Adipocyte (in vitro differentiated cells): ENCODE results near the gene SUPT3H.

Experiments
- DNase-seq: peaks from one replicate; pipeline ENCODE4 v3.0.0-alpha.2; 2015; ENCODE audit warnings: low read depth
- H3K27me3 ChIP-seq: replicated peaks from 2 replicates; pipeline ENCODE4 v1.7.0; 2013; ENCODE audit warnings: mild to moderate bottlenecking, low read length, moderate library complexity; ENCODE audit not compliant: control insufficient read depth, insufficient read depth
- H3K36me3 ChIP-seq: 2 replicates; pipeline ENCODE4 v1.7.0; 2013; ENCODE audit warnings: low read length, mild to moderate bottlenecking, moderate library complexity; ENCODE audit not compliant: control insufficient read depth, insufficient read depth, severe bottlenecking
- H3K4me1 ChIP-seq: 2 replicates; pipeline ENCODE4 v1.7.0; 2013; ENCODE audit warnings: mild to moderate bottlenecking, low read length, moderate library complexity; ENCODE audit not compliant: control insufficient read depth, insufficient read depth
- H3K4me3 ChIP-seq: 2 replicates; pipeline ENCODE4 v1.7.0; 2013; ENCODE audit warnings: mild to moderate bottlenecking, low read length, moderate library complexity
- H3K9ac ChIP-seq: 2 replicates; pipeline ENCODE4 v1.7.0; 2013; ENCODE audit warnings: mild to moderate bottlenecking, low read length, moderate library complexity
- H3K9me3 ChIP-seq: 2 replicates; pipeline ENCODE4 v1.7.0; 2013; ENCODE audit warnings: mild to moderate bottlenecking, low read length, moderate library complexity; ENCODE audit not compliant: control insufficient read depth

The SUPT3H gene

DNA sequence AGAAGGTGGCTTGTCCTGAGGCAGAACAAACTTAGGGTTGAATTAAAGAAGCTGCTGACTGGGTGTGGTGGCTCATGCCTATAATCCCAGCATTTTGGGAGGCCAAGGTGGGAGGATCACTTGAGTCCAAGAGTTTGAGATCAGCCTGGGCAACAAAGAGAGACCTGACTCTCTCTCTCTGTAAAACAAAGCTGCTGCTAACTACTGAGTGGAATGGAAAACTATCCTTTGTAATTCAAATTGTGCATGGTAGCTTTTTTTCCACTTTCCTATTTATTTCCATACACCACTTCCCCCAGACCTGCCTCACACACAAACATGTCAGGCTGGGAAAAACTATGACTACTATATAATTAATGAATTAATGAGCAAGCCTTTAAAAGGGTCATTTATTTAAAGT, 553.2 kb downstream of the SUPT3H start:
- no peak overlapping the region for H3K9ac ChIP-seq
- H3K27me3 ChIP-seq, result no peaks in the 10 kb centered on the region
- no peak for DNase-seq
- H3K36me3 ChIP-seq, result no peaks in the 10 kb centered on the region
- H3K9me3 ChIP-seq, result no peaks in the 10 kb centered on the region
- no peak overlapping the region for H3K4me3 ChIP-seq
- H3K4me1 ChIP-seq, result peaks cover 15% of the 10 kb centered on the region

DNA sequence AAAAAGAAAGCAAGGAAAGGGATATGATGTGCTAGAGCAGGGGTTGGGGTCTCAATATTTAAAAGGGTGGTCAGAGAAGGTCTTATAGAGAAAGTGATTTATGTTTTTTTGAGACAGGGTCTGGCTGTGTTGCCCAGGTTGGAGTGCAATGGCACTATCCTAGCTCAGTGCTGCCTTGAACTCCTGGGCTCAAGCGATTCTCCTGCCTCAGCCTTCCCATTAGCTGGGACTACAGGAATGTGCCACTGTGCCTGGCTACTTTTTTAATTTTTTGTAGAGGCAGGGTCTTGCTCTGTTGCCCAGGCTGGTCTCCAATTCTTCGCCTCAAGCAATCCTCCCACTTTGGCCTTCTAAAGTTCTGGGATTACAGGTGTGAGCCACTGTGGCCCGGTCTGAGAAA, 557.0 kb downstream of the SUPT3H start:
- H3K36me3 ChIP-seq, result no peaks in the 10 kb centered on the region
- H3K9me3 ChIP-seq, result no peaks in the 10 kb centered on the region
- DNase-seq, result no peak

DNA sequence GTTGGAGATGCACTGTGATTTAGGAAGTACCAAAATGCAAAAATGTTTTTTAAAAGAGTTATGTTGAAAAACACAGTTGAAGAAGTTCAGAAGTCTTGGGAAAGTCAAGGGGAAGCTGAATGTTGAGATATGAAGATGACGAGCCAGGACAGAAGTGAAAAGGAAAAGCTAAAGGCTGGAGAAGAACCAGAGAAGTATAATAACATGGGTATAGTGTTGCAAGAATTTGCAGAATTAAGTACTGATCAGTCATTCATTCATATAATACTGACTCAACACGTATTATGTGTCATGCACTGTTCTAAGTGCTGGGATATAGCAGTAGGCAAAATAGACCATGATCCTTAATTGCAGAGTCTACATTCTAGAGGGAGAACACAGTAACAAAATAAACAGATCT, 557.4 kb downstream of the SUPT3H start:
- Histone ChIP-seq H3K4me1 (peaks cover 21% of the 10 kb centered on the region), H3K9ac (no peak overlapping the region), H3K4me3 (no peak overlapping the region), H3K36me3 (no peaks in the 10 kb centered on the region), H3K9me3 (no peaks in the 10 kb centered on the region), H3K27me3 (no peaks in the 10 kb centered on the region)
- no peak for DNase-seq

More for the DNA sequence above, 557.0 kb downstream of the SUPT3H start:
- peaks cover 17% of the 10 kb centered on the region for H3K4me1 ChIP-seq
- H3K27me3 ChIP-seq, result no peaks in the 10 kb centered on the region
- no peak overlapping the region for H3K9ac ChIP-seq
- no peak overlapping the region for H3K4me3 ChIP-seq

DNA sequence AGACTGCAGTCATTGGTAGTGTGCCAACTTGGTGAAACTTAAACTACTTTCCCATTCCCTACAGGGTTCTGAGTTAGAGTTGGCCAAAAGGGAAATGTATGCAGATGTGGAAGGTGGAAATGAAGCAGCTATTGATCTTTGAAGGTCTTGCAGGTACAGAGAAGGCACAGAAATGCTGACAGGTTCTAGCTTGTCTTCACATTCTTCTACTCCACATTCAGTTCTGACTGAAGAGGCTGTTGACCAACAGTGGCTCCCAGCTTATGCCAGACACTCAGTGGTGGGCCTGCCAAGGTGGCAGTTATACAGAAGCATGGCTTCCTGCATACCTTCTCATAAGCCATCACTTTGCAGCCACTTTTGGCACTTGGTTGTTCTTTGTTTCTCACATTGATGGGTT, 566.3 kb downstream of the SUPT3H start:
- no peak for DNase-seq
- Histone ChIP-seq H3K9ac (no peak overlapping the region), H3K27me3 (no peaks in the 10 kb centered on the region), H3K9me3 (no peaks in the 10 kb centered on the region), H3K4me1 (peaks cover 12% of the 10 kb centered on the region), H3K4me3 (no peak overlapping the region), H3K36me3 (no peaks in the 10 kb centered on the region)

DNA sequence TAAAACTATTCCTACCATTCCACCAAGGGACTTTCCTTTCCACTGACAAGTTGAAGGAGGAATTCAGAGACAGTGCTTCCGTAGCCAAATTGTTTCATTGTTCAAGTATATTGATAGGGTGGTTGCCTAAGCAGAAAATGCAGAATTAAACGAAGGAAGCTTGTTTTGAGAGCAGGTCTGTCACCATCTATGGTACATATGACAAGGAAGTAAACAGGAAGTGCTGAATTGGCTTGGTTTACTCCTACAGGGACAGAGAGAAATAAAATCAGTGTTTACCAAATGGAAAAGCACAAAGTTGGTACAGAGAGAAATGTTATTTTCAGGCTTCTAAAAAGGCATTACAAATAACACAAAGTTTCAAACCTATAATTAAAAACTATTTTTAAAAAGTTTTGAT, 568.5 kb downstream of the SUPT3H start:
- DNase-seq, result no peak
- Histone ChIP-seq H3K36me3 (no peaks in the 10 kb centered on the region), H3K4me1 (peaks cover 6% of the 10 kb centered on the region), H3K27me3 (no peaks in the 10 kb centered on the region), H3K9ac (no peak overlapping the region), H3K9me3 (no peaks in the 10 kb centered on the region), H3K4me3 (no peak overlapping the region)

DNA sequence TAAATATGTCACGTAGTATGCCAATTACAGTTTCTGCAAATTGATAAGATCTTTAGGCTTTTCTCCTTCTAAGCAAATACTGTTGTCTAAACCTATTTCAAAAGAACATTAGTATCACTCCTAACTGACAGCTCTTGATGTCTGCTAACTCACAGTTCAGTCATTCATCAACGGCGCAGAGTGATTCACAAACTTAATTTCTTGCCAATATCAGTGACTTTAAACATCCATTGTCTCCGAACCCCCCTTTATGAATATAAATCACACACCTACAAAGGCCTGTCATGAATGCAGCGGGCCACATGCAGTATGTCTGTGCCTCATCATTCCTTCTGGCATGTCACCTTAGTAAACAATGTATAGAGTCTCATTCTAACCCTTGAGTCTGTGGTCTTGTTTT, 569.6 kb downstream of the SUPT3H start:
- Histone ChIP-seq H3K27me3 (no peaks in the 10 kb centered on the region), H3K4me3 (no peak overlapping the region), H3K4me1 (peaks cover 6% of the 10 kb centered on the region), H3K36me3 (no peaks in the 10 kb centered on the region), H3K9me3 (no peaks in the 10 kb centered on the region), H3K9ac (no peak overlapping the region)
- no peak for DNase-seq

DNA sequence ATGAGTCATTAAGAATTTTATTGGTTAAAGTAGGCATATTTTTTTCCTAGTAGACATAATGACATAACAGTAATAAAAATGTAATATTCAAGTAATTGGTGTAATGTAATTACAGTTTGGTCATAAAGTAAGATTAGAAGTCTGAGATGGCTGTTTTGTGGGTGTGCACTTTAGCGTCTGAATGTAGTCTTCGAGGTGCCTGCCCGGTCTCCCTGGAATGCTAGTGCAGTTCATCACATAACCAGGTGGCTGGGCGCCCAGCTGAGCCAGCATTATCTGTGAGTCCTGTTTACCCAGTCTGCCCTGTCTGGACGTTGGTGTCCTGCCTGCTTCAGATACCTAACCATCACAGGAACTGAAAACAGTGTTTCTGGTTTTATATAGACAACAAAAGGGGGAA, 571.1 kb downstream of the SUPT3H start:
- Histone ChIP-seq H3K4me1 (peaks cover 8% of the 10 kb centered on the region), H3K9me3 (no peaks in the 10 kb centered on the region), H3K36me3 (no peaks in the 10 kb centered on the region), H3K9ac (no peak overlapping the region), H3K27me3 (no peaks in the 10 kb centered on the region), H3K4me3 (no peak overlapping the region)
- DNase-seq, result no peak

DNA sequence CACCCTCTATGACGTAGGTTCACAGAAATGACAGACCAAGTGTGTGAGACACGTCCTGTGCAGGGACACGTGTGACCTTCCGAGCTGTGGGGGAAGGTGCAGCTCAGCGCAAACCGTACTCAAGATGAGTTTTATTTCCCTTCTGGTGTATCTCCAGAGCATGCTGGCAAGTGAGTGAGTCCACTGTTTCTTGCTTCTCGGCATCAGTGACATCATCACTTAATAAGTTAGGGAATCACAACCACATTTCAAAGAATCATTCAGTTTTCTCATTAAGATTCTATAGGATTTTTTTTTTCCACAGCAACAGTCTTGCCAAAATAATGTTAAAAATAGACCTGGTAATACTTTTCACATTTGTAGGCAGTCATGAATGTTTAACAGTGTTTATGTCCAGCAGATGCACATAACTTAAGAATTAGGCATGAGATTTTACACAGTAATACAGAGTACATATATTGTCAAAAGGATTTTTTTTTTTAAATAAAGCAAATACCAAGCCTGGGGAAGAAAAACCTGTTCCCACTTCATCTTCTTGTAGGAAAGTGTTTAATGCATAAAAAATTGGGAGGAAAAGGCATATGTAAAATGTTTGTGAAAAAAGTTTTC, 572.4 kb downstream of the SUPT3H start:
- DNase-seq, result peak; percentile 45
- no peak overlapping the region for H3K4me3 ChIP-seq
- no peaks in the 10 kb centered on the region for H3K36me3 ChIP-seq
- H3K9ac ChIP-seq, result no peak overlapping the region
- H3K27me3 ChIP-seq, result no peaks in the 10 kb centered on the region
- peaks cover 15% of the 10 kb centered on the region for H3K4me1 ChIP-seq
- no peaks in the 10 kb centered on the region for H3K9me3 ChIP-seq

DNA sequence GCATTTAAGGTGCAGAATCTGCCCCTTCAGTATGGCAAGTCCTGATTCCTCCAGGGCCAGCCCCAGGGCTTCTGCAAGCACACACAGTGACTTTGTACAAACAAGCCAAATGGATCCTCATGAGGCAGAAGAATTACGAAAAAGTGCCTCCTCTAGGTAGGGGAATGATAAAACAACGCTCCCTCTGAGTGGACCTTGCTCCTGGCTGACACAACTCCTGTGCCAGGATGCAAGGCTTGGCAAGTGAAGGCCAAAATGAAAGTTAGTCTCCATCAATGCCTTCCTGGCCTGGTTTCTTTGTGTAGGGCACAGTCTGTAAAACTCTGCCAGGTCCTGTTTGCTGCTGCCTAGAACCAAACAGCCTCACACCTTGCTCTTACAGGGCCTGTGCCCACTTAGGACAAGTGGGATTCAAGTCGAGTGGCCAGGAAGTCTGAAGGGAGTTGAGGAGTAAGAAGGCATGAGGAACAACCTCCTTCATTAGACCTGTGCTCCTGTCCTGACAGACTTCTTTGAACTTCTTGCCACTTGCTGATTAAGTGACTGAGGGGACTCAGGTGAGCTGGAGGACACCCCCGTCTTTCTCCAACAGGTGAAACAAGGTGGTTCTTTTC, 573.1 kb downstream of the SUPT3H start:
- Histone ChIP-seq H3K4me1 (peaks cover 20% of the 10 kb centered on the region), H3K9ac (no peak overlapping the region), H3K4me3 (no peak overlapping the region), H3K27me3 (no peaks in the 10 kb centered on the region), H3K36me3 (no peaks in the 10 kb centered on the region), H3K9me3 (no peaks in the 10 kb centered on the region)
- no peak for DNase-seq

DNA sequence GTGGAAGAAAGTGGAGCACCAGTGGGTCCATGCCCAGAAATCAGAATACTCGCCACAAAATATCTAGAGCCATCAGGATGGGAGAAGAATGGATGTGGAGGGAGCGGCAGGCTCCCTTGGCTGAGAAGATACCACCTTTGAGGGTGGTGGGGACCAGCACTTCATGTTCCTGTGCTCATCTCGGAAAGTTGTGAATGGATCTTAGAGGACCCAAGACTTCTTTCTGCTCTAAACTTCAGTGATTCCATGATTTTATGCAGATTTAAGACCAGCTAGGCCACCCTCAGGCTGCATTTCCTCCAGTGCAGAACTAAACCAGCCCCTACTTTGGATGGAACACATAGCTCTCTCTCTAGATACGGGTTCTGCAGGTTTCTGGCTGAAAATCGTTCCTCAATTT, 573.7 kb downstream of the SUPT3H start:
- Histone ChIP-seq H3K4me1 (peaks cover 20% of the 10 kb centered on the region), H3K4me3 (no peak overlapping the region), H3K36me3 (no peaks in the 10 kb centered on the region), H3K27me3 (no peaks in the 10 kb centered on the region), H3K9ac (no peak overlapping the region), H3K9me3 (no peaks in the 10 kb centered on the region)
- DNase-seq, result no peak

DNA sequence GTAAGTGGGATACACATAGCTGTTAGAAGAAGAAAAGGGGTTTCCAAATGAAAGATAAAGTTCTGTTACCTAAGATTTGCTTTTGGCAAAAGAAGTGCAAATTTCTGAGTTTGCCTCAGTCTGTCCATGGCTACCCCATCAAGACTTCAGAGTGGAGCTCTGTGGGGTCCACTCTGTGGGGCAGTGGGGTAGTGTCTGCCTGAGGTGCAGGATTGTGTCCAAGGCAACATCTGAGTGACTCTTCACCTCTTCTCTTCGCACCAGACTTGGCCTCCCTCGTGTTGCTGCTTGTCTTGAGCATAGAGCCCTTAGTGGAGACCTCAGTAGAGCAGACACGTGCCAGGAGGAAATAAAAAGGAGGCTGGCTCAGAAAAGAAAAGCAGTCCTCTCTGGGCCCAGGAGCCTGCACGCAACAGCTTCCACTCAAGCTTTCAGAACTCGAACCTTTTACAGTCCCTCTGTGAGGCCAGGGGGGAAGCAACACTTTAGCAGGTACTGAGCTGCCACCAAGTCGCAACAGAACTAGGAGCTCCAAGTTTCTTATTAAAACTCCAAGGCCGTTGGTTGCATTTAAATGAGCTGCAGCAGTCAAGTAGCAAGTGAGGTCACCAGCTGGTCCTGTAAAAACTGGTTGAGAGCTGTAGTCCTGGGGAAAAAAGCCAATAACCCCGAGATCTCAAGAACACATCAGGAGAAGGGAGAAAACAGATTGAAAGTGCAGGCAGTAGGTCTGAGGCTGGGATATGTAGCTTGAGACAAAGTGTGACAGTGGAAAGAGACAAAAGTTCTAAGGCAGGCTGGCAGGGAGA, 576.7 kb downstream of the SUPT3H start:
- H3K36me3 ChIP-seq, result no peaks in the 10 kb centered on the region
- no peaks in the 10 kb centered on the region for H3K9me3 ChIP-seq
- H3K27me3 ChIP-seq, result no peaks in the 10 kb centered on the region
- H3K9ac ChIP-seq, result no peak overlapping the region
- H3K4me3 ChIP-seq, result no peak overlapping the region
- DNase-seq, result no peak
- H3K4me1 ChIP-seq, result peaks cover 20% of the 10 kb centered on the region
